ENCODE data around the gene NR2F1-AS1. TPM values are rescaled to one million over a fixed set of nuclear protein-coding genes. Genes with fewer than 3 reads are reported as not detected.

NR2F1-AS1 gene
- total and polyA plus RNA-seq, 2 of the 4 experiments (the other 2 are of a cell fraction) = 12.5 to 12.8 TPM

DNA sequence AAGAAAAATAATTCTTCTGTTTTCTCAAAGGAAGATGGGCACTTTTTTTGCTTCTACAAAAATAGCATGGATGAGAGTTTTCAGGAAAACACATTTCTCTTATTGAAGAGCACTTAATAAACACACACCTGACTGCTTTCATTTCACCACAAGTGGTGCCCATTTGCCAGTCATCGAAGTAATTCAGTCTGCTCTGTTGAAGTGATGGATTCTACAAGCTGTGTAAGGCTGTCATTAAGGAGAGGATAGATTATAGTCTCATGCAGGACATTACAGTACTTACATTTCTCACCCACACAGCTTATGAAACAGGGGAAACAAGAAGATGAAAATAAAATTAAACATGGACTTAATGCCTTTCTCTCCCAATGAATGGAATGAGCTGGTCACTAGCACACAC lies 165.2 kb downstream of the NR2F1-AS1 start:
- no peaks in the 10 kb centered on the region for H3K9me3 ChIP-seq (ENCODE audit: control insufficient read depth, insufficient read depth, low read length)
- 0 out of 2 replicates have a peak, but pooled peaks cover 2% of the 10 kb centered on the region for H3K36me3 ChIP-seq (ENCODE audit: control insufficient read depth, insufficient read depth, low read length)
- H4K5ac ChIP-seq (ENCODE audit: low read depth, low read length) = no peak overlapping the region
- TF ChIP-seq RAD21 (IDR thresholded peaks at IDR 0.05; ENCODE audit: low read length) (no peak), MXI1 (IDR thresholded peaks at IDR 0.05; ENCODE audit: borderline replicate concordance, low read depth, low read length) (no peak), CEBPB (IDR thresholded peaks at IDR 0.05; ENCODE audit: low read depth, low read length) (no peak), SMC3 (IDR thresholded peaks at IDR 0.05; ENCODE audit: low read depth, low read length) (no peak), MAZ (IDR thresholded peaks at IDR 0.05; ENCODE audit: borderline replicate concordance, low read depth, low read length) (no peak), CHD1 (IDR thresholded peaks at IDR 0.05; ENCODE audit: low read depth, low read length) (no peak), RCOR1 (IDR thresholded peaks at IDR 0.05; ENCODE audit: insufficient replicate concordance, low read length) (no peak), MAFK (IDR thresholded peaks at IDR 0.05; ENCODE audit: low read depth, low read length) (no peak), POLR2A (IDR thresholded peaks at IDR 0.05; ENCODE audit: low read depth, low read length) (no peak), RFX5 (IDR thresholded peaks at IDR 0.05; ENCODE audit: low read depth, low read length) (no peak), BHLHE40 (IDR thresholded peaks at IDR 0.05; ENCODE audit: low read depth, low read length) (no peak)
- TF ChIP-seq, protein P1, sequence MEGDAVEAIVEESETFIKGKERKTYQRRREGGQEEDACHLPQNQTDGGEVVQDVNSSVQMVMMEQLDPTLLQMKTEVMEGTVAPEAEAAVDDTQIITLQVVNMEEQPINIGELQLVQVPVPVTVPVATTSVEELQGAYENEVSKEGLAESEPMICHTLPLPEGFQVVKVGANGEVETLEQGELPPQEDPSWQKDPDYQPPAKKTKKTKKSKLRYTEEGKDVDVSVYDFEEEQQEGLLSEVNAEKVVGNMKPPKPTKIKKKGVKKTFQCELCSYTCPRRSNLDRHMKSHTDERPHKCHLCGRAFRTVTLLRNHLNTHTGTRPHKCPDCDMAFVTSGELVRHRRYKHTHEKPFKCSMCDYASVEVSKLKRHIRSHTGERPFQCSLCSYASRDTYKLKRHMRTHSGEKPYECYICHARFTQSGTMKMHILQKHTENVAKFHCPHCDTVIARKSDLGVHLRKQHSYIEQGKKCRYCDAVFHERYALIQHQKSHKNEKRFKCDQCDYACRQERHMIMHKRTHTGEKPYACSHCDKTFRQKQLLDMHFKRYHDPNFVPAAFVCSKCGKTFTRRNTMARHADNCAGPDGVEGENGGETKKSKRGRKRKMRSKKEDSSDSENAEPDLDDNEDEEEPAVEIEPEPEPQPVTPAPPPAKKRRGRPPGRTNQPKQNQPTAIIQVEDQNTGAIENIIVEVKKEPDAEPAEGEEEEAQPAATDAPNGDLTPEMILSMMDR (conservative IDR thresholded peaks at IDR 0.05; ENCODE audit: low read depth, low read length) = no peak
- TF ChIP-seq, protein P2, sequence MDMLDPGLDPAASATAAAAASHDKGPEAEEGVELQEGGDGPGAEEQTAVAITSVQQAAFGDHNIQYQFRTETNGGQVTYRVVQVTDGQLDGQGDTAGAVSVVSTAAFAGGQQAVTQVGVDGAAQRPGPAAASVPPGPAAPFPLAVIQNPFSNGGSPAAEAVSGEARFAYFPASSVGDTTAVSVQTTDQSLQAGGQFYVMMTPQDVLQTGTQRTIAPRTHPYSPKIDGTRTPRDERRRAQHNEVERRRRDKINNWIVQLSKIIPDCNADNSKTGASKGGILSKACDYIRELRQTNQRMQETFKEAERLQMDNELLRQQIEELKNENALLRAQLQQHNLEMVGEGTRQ (IDR thresholded peaks at IDR 0.05; ENCODE audit: low read depth, low read length) = no peak
- no peak overlapping the region for H2BK5ac ChIP-seq (ENCODE audit: low read depth, low read length, poor library complexity, severe bottlenecking)
- H3K9ac ChIP-seq (ENCODE audit: low read depth, low read length) = no peak overlapping the region
- no peak overlapping the region for H3K27ac ChIP-seq (ENCODE audit: insufficient read depth, low read length)
- in situ Hi-C loops (cut with MboI; ENCODE audit: low sequenced_read_pairs) (no loop called here), intact Hi-C loops (cut with micrococcal nuclease) (no loop called here), dilution Hi-C loops (cut with HindIII; ENCODE audit: low sequenced_read_pairs, unreplicated experiment) (no loop called here)
- no peaks in the 10 kb centered on the region for H3K4me1 ChIP-seq (ENCODE audit: control insufficient read depth, insufficient read depth, low read length)
- no peak overlapping the region; the same call in 1 of the 2 replicates for H3K14ac ChIP-seq (replicated peaks; ENCODE audit: low read depth, low read length)
- no peaks in the 10 kb centered on the region for H3K27me3 ChIP-seq (ENCODE audit: control insufficient read depth, insufficient read depth, low read length)
- no peak overlapping the region for H4K91ac ChIP-seq (ENCODE audit: insufficient read depth, low read depth, low read length)
- POLR2A ChIA-PET (ENCODE audit: unreplicated experiment) = no interaction called here
- WGBS, 2 experiments (ENCODE audit: extremely low coverage in 2 of 2, insufficient read length in 1 of 2) = no CpG with 5 or more reads among the region's 1 CpG
- CTCF ChIA-PET = interaction anchor here (1.3 kb wide), 1 partner anchor 14 kb away, joined by 3 read pairs; no protein-coding TSS in a partner anchor
- DNase-seq (no peak), ATAC-seq (ENCODE audit: low read depth) (no peak)
- no peak overlapping the region for H3K4ac ChIP-seq (ENCODE audit: low read depth, low read length)
- H3K4me3 ChIP-seq (ENCODE audit: insufficient read depth, low read depth, low read length) = no peak overlapping the region
- no peak overlapping the region for H3K18ac ChIP-seq (ENCODE audit: low read depth, low read length)
- no peak overlapping the region for H2AK5ac ChIP-seq (ENCODE audit: low read depth, low read length)
- H3K56ac ChIP-seq (ENCODE audit: extremely low read depth, insufficient read depth, low read length) = no peak overlapping the region
- BruUV-seq (replicated peaks) = no TSS peak
- H3K79me1 ChIP-seq (ENCODE audit: low read depth in 1 of 2, low read length in 2 of 2) = no peaks in the 10 kb centered on the region; a peak in 1 of 4 replicates
- no peak overlapping the region for H4K8ac ChIP-seq (ENCODE audit: low read depth in 2 of 2, low read length in 2 of 2)
- no peak overlapping the region for H2AK9ac ChIP-seq (replicated peaks; ENCODE audit: low read depth, low read length, poor library complexity)
- no peak overlapping the region for H2AFZ ChIP-seq (replicated peaks; ENCODE audit: low read length, poor library complexity)
- no peak overlapping the region for H2BK20ac ChIP-seq (ENCODE audit: low read depth, low read length)
- H3K4me2 ChIP-seq (ENCODE audit: low read depth, low read length) = no peak overlapping the region
- no peak overlapping the region for H2BK15ac ChIP-seq (ENCODE audit: low read depth, low read length)
- no peak overlapping the region for H2BK120ac ChIP-seq (ENCODE audit: low read depth, low read length)
- H3K9me1 ChIP-seq (ENCODE audit: insufficient read depth, low read length) = no peaks in the 10 kb centered on the region
- no peaks in the 10 kb centered on the region for H4K20me1 ChIP-seq (ENCODE audit: insufficient read depth, low read length)
- H3K23ac ChIP-seq (ENCODE audit: low read depth, low read length) = no peak overlapping the region

All from IMR-90 (cell line).